ENCODE data around the gene MYCBP2. TPM values are rescaled to one million over a fixed set of nuclear protein-coding genes. Genes with fewer than 3 reads are reported as not detected.

The MYCBP2 gene
- total and polyA plus RNA-seq, 2 experiments from 2014 or later = 23.3 to 63.3 TPM

DNA sequence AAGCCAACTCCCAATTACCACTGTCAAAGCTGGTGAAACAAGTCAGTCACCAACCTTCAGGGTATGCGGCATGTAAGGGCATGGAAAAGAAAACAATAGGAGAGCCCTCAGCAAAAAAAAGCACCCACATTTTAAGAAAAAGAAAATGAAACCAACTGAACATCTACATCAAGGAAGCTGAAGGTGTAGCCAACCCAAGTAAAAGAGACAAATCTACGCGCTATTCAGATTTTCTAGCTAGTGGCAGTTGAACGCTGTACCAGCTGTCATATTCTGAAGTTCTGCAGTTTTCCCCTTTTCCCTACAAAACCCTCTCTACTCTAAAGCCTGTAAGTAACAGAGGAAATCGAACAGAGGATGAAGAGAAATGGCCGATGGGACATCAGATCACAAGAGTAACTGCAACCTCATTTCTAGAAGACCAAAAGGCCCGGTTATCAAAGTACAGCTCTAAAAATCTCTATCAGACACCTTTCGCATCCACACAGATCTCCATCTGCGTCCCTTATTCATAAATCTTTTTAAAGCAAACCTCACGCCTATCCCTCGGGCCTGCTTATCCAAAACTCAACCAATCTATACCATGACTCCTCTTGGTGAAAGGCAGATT lies 1.4 kb downstream of the MYCBP2 start:
- no peak for DNase-seq (ENCODE audit: low spot score)
- Histone ChIP-seq H3K36me3 (replicated peaks; ENCODE audit: insufficient read depth, low read depth) (no peaks in the 10 kb centered on the region), H4K20me1 (ENCODE audit: insufficient read depth, poor library complexity, severe bottlenecking) (peaks cover 44% of the 10 kb centered on the region), H3K27ac (peak overlapping the region; percentile 1), H3K79me2 (peaks cover 60% of the 10 kb centered on the region), H3K9me2 (replicated peaks; ENCODE audit: insufficient read depth) (no peaks in the 10 kb centered on the region), H3K27me3 (no peaks in the 10 kb centered on the region), H3K4me1 (ENCODE audit: insufficient read depth) (peaks cover 8% of the 10 kb centered on the region), H3K4me3 (peak overlapping the region; percentile 79), H3K9me3 (ENCODE audit: low read depth) (no peaks in the 10 kb centered on the region), H3K4me2 (peak overlapping the region; percentile 90), H2AFZ (peak overlapping the region; percentile 42)
- no peak for TF ChIP-seq EZH2 (IDR thresholded peaks at IDR 0.05; ENCODE audit: borderline replicate concordance)
- no peak for TF ChIP-seq EZH2phosphoT487 (IDR thresholded peaks at IDR 0.05; ENCODE audit: low read depth, severe bottlenecking, unreplicated experiment)
- TF ChIP-seq, protein P1, sequence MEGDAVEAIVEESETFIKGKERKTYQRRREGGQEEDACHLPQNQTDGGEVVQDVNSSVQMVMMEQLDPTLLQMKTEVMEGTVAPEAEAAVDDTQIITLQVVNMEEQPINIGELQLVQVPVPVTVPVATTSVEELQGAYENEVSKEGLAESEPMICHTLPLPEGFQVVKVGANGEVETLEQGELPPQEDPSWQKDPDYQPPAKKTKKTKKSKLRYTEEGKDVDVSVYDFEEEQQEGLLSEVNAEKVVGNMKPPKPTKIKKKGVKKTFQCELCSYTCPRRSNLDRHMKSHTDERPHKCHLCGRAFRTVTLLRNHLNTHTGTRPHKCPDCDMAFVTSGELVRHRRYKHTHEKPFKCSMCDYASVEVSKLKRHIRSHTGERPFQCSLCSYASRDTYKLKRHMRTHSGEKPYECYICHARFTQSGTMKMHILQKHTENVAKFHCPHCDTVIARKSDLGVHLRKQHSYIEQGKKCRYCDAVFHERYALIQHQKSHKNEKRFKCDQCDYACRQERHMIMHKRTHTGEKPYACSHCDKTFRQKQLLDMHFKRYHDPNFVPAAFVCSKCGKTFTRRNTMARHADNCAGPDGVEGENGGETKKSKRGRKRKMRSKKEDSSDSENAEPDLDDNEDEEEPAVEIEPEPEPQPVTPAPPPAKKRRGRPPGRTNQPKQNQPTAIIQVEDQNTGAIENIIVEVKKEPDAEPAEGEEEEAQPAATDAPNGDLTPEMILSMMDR (IDR thresholded peaks at IDR 0.05; ENCODE audit: poor library complexity) = no peak
- 34% methylated on average over 11 of the region's 11 CpGs for WGBS (ENCODE audit: low lambda C conversion rate, missing lambda C conversion rate)

DNA sequence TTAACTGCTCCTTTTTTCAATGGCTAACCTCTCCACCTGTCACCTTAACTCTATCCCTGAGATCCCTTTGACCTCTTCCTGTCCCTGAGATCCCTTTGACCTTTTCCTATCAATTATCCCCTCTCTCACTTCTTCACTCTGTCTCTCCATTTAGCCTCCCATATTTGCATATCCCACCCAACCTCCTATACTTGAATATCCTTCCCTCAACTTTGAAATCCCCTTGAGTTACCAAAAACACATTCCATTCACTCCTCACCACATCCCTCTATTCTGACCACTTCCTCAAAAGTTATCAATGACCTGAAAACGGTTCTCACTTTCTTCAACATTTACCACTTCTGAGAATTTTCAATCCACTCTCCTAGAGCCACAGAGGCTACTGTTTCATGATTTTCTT lies 3.0 kb downstream of the MYCBP2 start:
- H4K20me1 ChIP-seq (ENCODE audit: insufficient read depth, poor library complexity, severe bottlenecking) = peaks cover 53% of the 10 kb centered on the region
- DNase-seq (ENCODE audit: low spot score) = no peak
- no peak overlapping the region for H3K4me3 ChIP-seq
- WGBS (ENCODE audit: low lambda C conversion rate, missing lambda C conversion rate) = 74% methylated on average over 1 of the region's 1 CpG
- no peaks in the 10 kb centered on the region for H3K9me2 ChIP-seq (replicated peaks; ENCODE audit: insufficient read depth)
- peaks cover 76% of the 10 kb centered on the region for H3K79me2 ChIP-seq
- no peaks in the 10 kb centered on the region for H3K9me3 ChIP-seq (ENCODE audit: low read depth)
- H2AFZ ChIP-seq = no peak overlapping the region
- no peaks in the 10 kb centered on the region for H3K27me3 ChIP-seq
- TF ChIP-seq, protein P1 (IDR thresholded peaks at IDR 0.05; ENCODE audit: poor library complexity) = no peak
- TF ChIP-seq EZH2 (IDR thresholded peaks at IDR 0.05; ENCODE audit: borderline replicate concordance) (no peak), EZH2phosphoT487 (IDR thresholded peaks at IDR 0.05; ENCODE audit: low read depth, severe bottlenecking, unreplicated experiment) (no peak)
- H3K27ac ChIP-seq = no peak overlapping the region
- no peak overlapping the region for H3K4me2 ChIP-seq
- peaks cover 8% of the 10 kb centered on the region for H3K4me1 ChIP-seq (ENCODE audit: insufficient read depth)
- H3K36me3 ChIP-seq (replicated peaks; ENCODE audit: insufficient read depth, low read depth) = no peaks in the 10 kb centered on the region

DNA sequence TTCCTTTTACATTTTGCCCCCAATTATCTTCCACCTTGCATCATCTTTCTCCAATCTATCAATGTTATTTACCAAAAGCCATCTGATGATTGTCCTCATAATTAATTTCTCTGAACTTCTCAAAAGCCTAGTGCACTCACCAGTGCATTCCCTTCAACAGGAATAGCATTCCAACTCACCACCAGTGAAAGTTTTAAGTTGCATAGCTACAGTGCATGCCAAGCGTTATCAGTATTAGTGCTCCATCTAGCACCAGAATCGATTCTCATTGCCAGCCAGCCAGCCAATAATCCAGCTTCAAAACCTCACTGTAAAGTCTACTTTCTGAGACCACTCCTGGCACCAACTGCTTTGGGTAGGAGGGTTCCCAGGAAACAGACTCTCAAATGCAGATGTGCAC lies 7.4 kb downstream of the MYCBP2 start:
- Histone ChIP-seq H4K20me1 (ENCODE audit: insufficient read depth, poor library complexity, severe bottlenecking) (peaks cover 44% of the 10 kb centered on the region), H3K9me2 (replicated peaks; ENCODE audit: insufficient read depth) (no peaks in the 10 kb centered on the region), H3K79me2 (peaks cover 98% of the 10 kb centered on the region), H2AFZ (no peak overlapping the region), H3K9me3 (ENCODE audit: low read depth) (no peaks in the 10 kb centered on the region), H3K4me2 (no peak overlapping the region), H3K36me3 (replicated peaks; ENCODE audit: insufficient read depth, low read depth) (no peaks in the 10 kb centered on the region), H3K27ac (no peak overlapping the region), H3K27me3 (no peaks in the 10 kb centered on the region), H3K4me3 (no peak overlapping the region), H3K4me1 (ENCODE audit: insufficient read depth) (no peaks in the 10 kb centered on the region)
- TF ChIP-seq EZH2phosphoT487 (IDR thresholded peaks at IDR 0.05; ENCODE audit: low read depth, severe bottlenecking, unreplicated experiment) (no peak), EZH2 (IDR thresholded peaks at IDR 0.05; ENCODE audit: borderline replicate concordance) (no peak)
- TF ChIP-seq, protein P1 (IDR thresholded peaks at IDR 0.05; ENCODE audit: poor library complexity) = no peak
- 80% methylated on average over 2 of the region's 2 CpGs for WGBS (ENCODE audit: low lambda C conversion rate, missing lambda C conversion rate)
- no peak for DNase-seq (ENCODE audit: low spot score)

Data from hepatocyte (in vitro differentiated cells).